Measurements from ENCODE around the gene DLG2. TPM values are rescaled to one million over a fixed set of nuclear protein-coding genes. Genes with fewer than 3 reads are reported as not detected.

The DLG2 gene
- total and polyA plus RNA-seq, 2 donors (not counting 3 experiments of a cell fraction or from before 2014, with no cell fraction given): 0.15 to 1.1 TPM

GRCh38 chr11:85170184-85170583 is 457.0 kb downstream of the DLG2 start:
- DNase-seq (ENCODE audit: low read depth, low spot score): no peak

More at GRCh38 chr11:85170184-85170583, 457.0 kb downstream of the DLG2 start:
- Histone ChIP-seq H3K27me3 (ENCODE audit: control insufficient read depth in 2 of 2, insufficient read depth in 2 of 2, low read length in 2 of 2) (no peaks in the 10 kb centered on the region), H3K9ac (replicated peaks; ENCODE audit: extremely low read depth, insufficient read depth, low read length) (no peak overlapping the region), H3K4me3 (replicated peaks in 1 of 3; ENCODE audit: insufficient read depth in 1 of 3, low read depth in 1 of 3, low read length in 3 of 3) (no peak overlapping the region), H2AFZ (ENCODE audit: low read depth, low read length) (no peak overlapping the region), H3K36me3 (ENCODE audit: control insufficient read depth in 2 of 2, extremely low read depth in 1 of 2, insufficient read depth in 2 of 2, low read length in 2 of 2) (no peaks in the 10 kb centered on the region), H3K4me1 (ENCODE audit: control insufficient read depth, extremely low read depth, insufficient read depth, low read length) (no peaks in the 10 kb centered on the region), H4K20me1 (replicated peaks; ENCODE audit: control insufficient read depth, extremely low read depth, insufficient read depth, low read length) (no peaks in the 10 kb centered on the region), H3K79me2 (ENCODE audit: control insufficient read depth, insufficient read depth, low read length) (no peaks in the 10 kb centered on the region), H3K9me3 (replicated peaks; ENCODE audit: control insufficient read depth, insufficient read depth, low read length) (no peaks in the 10 kb centered on the region), H3K27ac (ENCODE audit: insufficient read depth, low read depth, low read length) (no peak overlapping the region), H3K9me1 (replicated peaks; ENCODE audit: control insufficient read depth, extremely low read depth, insufficient read depth, low read length) (no peaks in the 10 kb centered on the region), H3K4me2 (ENCODE audit: insufficient read depth, low read length) (no peak overlapping the region)
- dilution Hi-C loops (cut with MboI; ENCODE audit: extremely low pct_ligation_motif_present, low sequenced_read_pairs) (no loop called here), intact Hi-C loops (cut with micrococcal nuclease) (no loop called here)
- BruUV-seq (replicated peaks): no TSS peak
- TF ChIP-seq POLR2A (IDR thresholded peaks at IDR 0.05; ENCODE audit: low read depth, low read length): no peak
- TF ChIP-seq EZH2 (IDR thresholded peaks at IDR 0.05; ENCODE audit: borderline replicate concordance, low read depth, low read length, severe bottlenecking): no peak
- TF ChIP-seq POLR2AphosphoS5 (IDR thresholded peaks at IDR 0.05; ENCODE audit: insufficient read depth, low read depth, low read length): no peak
- no peak for TF ChIP-seq GATA2 (IDR thresholded peaks at IDR 0.05; ENCODE audit: insufficient read depth, insufficient read length, low read depth, low read length)
- TF ChIP-seq, protein P1, sequence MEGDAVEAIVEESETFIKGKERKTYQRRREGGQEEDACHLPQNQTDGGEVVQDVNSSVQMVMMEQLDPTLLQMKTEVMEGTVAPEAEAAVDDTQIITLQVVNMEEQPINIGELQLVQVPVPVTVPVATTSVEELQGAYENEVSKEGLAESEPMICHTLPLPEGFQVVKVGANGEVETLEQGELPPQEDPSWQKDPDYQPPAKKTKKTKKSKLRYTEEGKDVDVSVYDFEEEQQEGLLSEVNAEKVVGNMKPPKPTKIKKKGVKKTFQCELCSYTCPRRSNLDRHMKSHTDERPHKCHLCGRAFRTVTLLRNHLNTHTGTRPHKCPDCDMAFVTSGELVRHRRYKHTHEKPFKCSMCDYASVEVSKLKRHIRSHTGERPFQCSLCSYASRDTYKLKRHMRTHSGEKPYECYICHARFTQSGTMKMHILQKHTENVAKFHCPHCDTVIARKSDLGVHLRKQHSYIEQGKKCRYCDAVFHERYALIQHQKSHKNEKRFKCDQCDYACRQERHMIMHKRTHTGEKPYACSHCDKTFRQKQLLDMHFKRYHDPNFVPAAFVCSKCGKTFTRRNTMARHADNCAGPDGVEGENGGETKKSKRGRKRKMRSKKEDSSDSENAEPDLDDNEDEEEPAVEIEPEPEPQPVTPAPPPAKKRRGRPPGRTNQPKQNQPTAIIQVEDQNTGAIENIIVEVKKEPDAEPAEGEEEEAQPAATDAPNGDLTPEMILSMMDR (IDR thresholded peaks at IDR 0.05; ENCODE audit: extremely low read depth in 1 of 2, insufficient read depth in 1 of 2, low read depth in 1 of 2, low read length in 2 of 2): no peak
- no peak for TF ChIP-seq FOS (IDR thresholded peaks at IDR 0.05; ENCODE audit: borderline replicate concordance, insufficient read depth, low read length)
- no peak for TF ChIP-seq JUN (IDR thresholded peaks at IDR 0.05; ENCODE audit: borderline replicate concordance, insufficient read depth, insufficient read length, low read depth)
- no peak for TF ChIP-seq MYC (IDR thresholded peaks at IDR 0.05; ENCODE audit: low read depth, low read length)
- TF ChIP-seq MAX (IDR thresholded peaks at IDR 0.05; ENCODE audit: insufficient read depth, insufficient read length): no peak
- POLR2A ChIA-PET: no interaction called here
- FAIRE-seq: no peak
- CTCF ChIA-PET: no interaction called here
